H1 (cell line): ENCODE measurements around the gene LFNG.

Experiments
- CEBPB ChIP-seq: IDR thresholded peaks from 2 replicates; pipeline ENCODE4 v1.6.1; 2012; ENCODE audit warnings: low read depth, low read length
- CHD2 ChIP-seq: IDR thresholded peaks from 2 replicates; pipeline ENCODE4 v1.6.1; 2012; ENCODE audit warnings: low read length, improper control_type of control experiment
- CREB1 ChIP-seq: IDR thresholded peaks from 2 replicates; pipeline ENCODE4 v1.6.1; 2012; ENCODE audit warnings: inconsistent platforms
- CTCF ChIP-seq, 3 experiments: IDR thresholded peaks; 1 replicate in 2 of 3; 2 replicates in 1 of 3; pipeline versions ENCODE4 v1.5.1 to v1.6.1; 2011; ENCODE audit warnings: low read length in 3 of 3, mild to moderate bottlenecking in 3 of 3, inconsistent platforms in 2 of 3, low read depth in 1 of 3, moderate library complexity in 1 of 3; ENCODE audit not compliant: insufficient read depth in 1 of 3; ENCODE audit errors: control extremely low read depth in 1 of 3
- GTF2F1 ChIP-seq: IDR thresholded peaks from 2 replicates; pipeline ENCODE4 v1.6.1; 2012; ENCODE audit warnings: low read depth, low read length, improper control_type of control experiment, borderline replicate concordance
- HDAC2 ChIP-seq, 2 experiments: fragments of 300-600 bp in 1 of 2; sonication (generic) in 1 of 2; IDR thresholded peaks; 2 replicates each; pipeline ENCODE4 v1.6.1; 2011 to 2012; ENCODE audit warnings: low read depth in 2 of 2, low read length in 2 of 2, mild to moderate bottlenecking in 2 of 2, moderate library complexity in 2 of 2, borderline replicate concordance in 1 of 2, inconsistent platforms in 1 of 2
- POLR2AphosphoS5 ChIP-seq: IDR thresholded peaks from 2 replicates; pipeline ENCODE4 v1.6.1; 2011; ENCODE audit warnings: low read depth, low read length
- SIN3A ChIP-seq, 2 experiments: IDR thresholded peaks in 1 of 2; conservative IDR thresholded peaks in 1 of 2; 2 replicates each; pipeline ENCODE4 v1.6.1; 2011 to 2012; ENCODE audit warnings: low read length in 2 of 2, improper control_type of control experiment in 1 of 2, low read depth in 1 of 2, mild to moderate bottlenecking in 1 of 2
- YY1 ChIP-seq: IDR thresholded peaks from 2 replicates; pipeline ENCODE4 v1.6.1; 2011; ENCODE audit warnings: low read depth, mild to moderate bottlenecking, low read length

- TF ChIP-seq CREB1 (no peak), HDAC2 (IDR thresholded peaks at IDR 0.05; ENCODE audit: borderline replicate concordance in 1 of 2, low read depth in 2 of 2, low read length in 2 of 2) (no peak), CTCF (IDR thresholded peaks at IDR 0.05; ENCODE audit: control extremely low read depth in 1 of 3, insufficient read depth in 1 of 3, low read depth in 1 of 3, low read length in 3 of 3) (no peak), POLR2AphosphoS5 (no peak), CEBPB (no peak), GTF2F1 (no peak), SIN3A (conservative IDR thresholded peaks at IDR 0.05 in 1 of 2, IDR thresholded peaks at IDR 0.05 in 1 of 2; ENCODE audit: low read depth in 1 of 2, low read length in 2 of 2) (no peak), YY1 (no peak), CHD2 (no peak)
Observed at GRCh38 chr7:2478399-2478785, 41.2 kb upstream of the LFNG start.
